Caco-2 (cell line): ENCODE measurements around the gene MMP20. TPM values are rescaled to one million over a fixed set of nuclear protein-coding genes. Genes with fewer than 3 reads are reported as not detected.
A peak's percentile ranks its signal among the peaks of the same experiment; 100 is the strongest.

Source experiments
- BruUV-seq: library from RNA; stranded (reverse); fragments of 400-500 nt; replicated peaks from 2 replicates; lab custom pipeline; 2021; lab: Mats Ljungman, UMichigan
- CTCF ChIA-PET: fragments of 300-600 bp; sonication (Branson Sonifier 250); formaldehyde crosslinking; loops from one replicate; lab custom pipeline; 2022; ENCODE audit warnings: antibody characterized with exemption; lab: Charles Lee
- POLR2A ChIA-PET: fragments of 300-600 bp; sonication (Branson Sonifier 250); formaldehyde crosslinking; loops from one replicate; lab custom pipeline; 2022; ENCODE audit warnings: antibody characterized with exemption; lab: Charles Lee
- DNase-seq, 2 experiments: peaks; one replicate each; pipeline versions ENCODE4 v3.0.0 to v3.0.0-alpha.2; 2020 to 2022
- H3K27me3 ChIP-seq: replicated peaks from 2 replicates; pipeline ENCODE4 v1.6.0; 2011; ENCODE audit warnings: low read length; ENCODE audit not compliant: control insufficient read depth, insufficient read depth
- H3K36me3 ChIP-seq: 2 replicates; pipeline ENCODE4 v1.5.1; 2011; ENCODE audit warnings: low read length; ENCODE audit not compliant: control insufficient read depth, insufficient read depth
- H3K4me1 ChIP-seq: fragments of 250-450 bp; sonication (Bioruptor Pico); 2 replicates; pipeline ENCODE4 v1.5.1; 2020; ENCODE audit warnings: mild to moderate bottlenecking
- H3K4me3 ChIP-seq: 2 replicates; pipeline ENCODE4 v1.5.1; 2011; ENCODE audit warnings: low read depth, mild to moderate bottlenecking, control low read depth, low read length
- H3K9me3 ChIP-seq: fragments of 250-450 bp; sonication (Bioruptor Pico); 2 replicates; pipeline ENCODE4 v1.5.1; 2020; ENCODE audit warnings: mild to moderate bottlenecking, moderate library complexity
- H3K27ac Mint-ChIP-seq: one replicate; pipeline ENCODE4 v1.8.0; 2022; ENCODE audit warnings: mixed read lengths; ENCODE audit not compliant: unreplicated experiment
- H3K27me3 Mint-ChIP-seq: one replicate; pipeline ENCODE4 v1.8.0; 2022; ENCODE audit warnings: mixed read lengths; ENCODE audit not compliant: insufficient read depth, unreplicated experiment
- H3K36me3 Mint-ChIP-seq: one replicate; pipeline ENCODE4 v1.8.0; 2022; ENCODE audit warnings: mild to moderate bottlenecking, mixed read lengths; ENCODE audit not compliant: insufficient read depth, unreplicated experiment
- H3K4me1 Mint-ChIP-seq: one replicate; pipeline ENCODE4 v1.8.0; 2022; ENCODE audit warnings: low read depth, mixed read lengths; ENCODE audit not compliant: unreplicated experiment
- H3K4me3 Mint-ChIP-seq: one replicate; pipeline ENCODE4 v1.8.0; 2022; ENCODE audit warnings: mild to moderate bottlenecking, moderate library complexity, mixed read lengths; ENCODE audit not compliant: unreplicated experiment
- H3K9me3 Mint-ChIP-seq: one replicate; pipeline ENCODE4 v1.8.0; 2022; ENCODE audit warnings: mixed read lengths; ENCODE audit not compliant: unreplicated experiment
- CTCF ChIP-seq, 2 experiments: fragments of 200-600 bp in 1 of 2; IDR thresholded peaks; 1 replicate in 1 of 2; 2 replicates in 1 of 2; pipeline versions ENCODE4 v1.5.1 to v1.8.0; 2011 to 2022; ENCODE audit warnings: antibody characterized with exemption in 1 of 2, control low read depth in 1 of 2, inconsistent platforms in 1 of 2, low read depth in 1 of 2, low read length in 1 of 2, mild to moderate bottlenecking in 1 of 2, moderate library complexity in 1 of 2; ENCODE audit not compliant: insufficient read depth in 1 of 2, severe bottlenecking in 1 of 2, unreplicated experiment in 1 of 2
- intact Hi-C: fragments of 100-400 bp; cut with micrococcal nuclease; formaldehyde crosslinking; loops from one replicate; pipeline ENCODE4 v1.10.0; 2022; ENCODE audit not compliant: unreplicated experiment
- total RNA-seq: library from RNA; stranded (reverse); gene quantifications from 2 replicates; pipeline ENCODE4 v1.2.3, GENCODE V29; 2022

Gene MMP20
- total RNA-seq, 1 experiment from 2014 or later: not detected

GRCh38 chr11:102615894-102616432, 9.2 kb downstream of the MMP20 start:
- ChIA-PET CTCF (interaction anchor here (0.9 to 2.0 kb wide), 4 partner anchors 50 to 322 kb away, joined by 3 to 9 read pairs (median 4); no protein-coding TSS in a partner anchor), POLR2A (no interaction called here)
- TF ChIP-seq CTCF (IDR thresholded peaks at IDR 0.05; ENCODE audit: insufficient read depth in 1 of 2, low read depth in 1 of 2, low read length in 1 of 2, severe bottlenecking in 1 of 2, unreplicated experiment in 1 of 2): no peak
- H3K27me3 ChIP-seq: no peaks in the 10 kb centered on the region
- H3K4me1 ChIP-seq: peaks cover 28% of the 10 kb centered on the region
- no peak overlapping the region for H3K4me3 ChIP-seq
- Mint-ChIP-seq H3K36me3 (no peaks in the 10 kb centered on the region), H3K4me1 (peaks cover 35% of the 10 kb centered on the region), H3K27ac (no peak overlapping the region), H3K4me3 (no peak overlapping the region), H3K9me3 (no peaks in the 10 kb centered on the region), H3K27me3 (no peaks in the 10 kb centered on the region)
- DNase-seq: no peak
- H3K36me3 ChIP-seq: no peaks in the 10 kb centered on the region
- H3K9me3 ChIP-seq: no peaks in the 10 kb centered on the region
- intact Hi-C loops: no loop called here
- no TSS peak for BruUV-seq

GRCh38 chr11:102615077-102615893, 9.8 kb downstream of the MMP20 start:
- BruUV-seq: no TSS peak
- Histone ChIP-seq H3K27me3 (no peaks in the 10 kb centered on the region), H3K4me3 (no peak overlapping the region), H3K4me1 (peaks cover 28% of the 10 kb centered on the region), H3K36me3 (no peaks in the 10 kb centered on the region), H3K9me3 (no peaks in the 10 kb centered on the region)
- intact Hi-C loops: no loop called here
- peaks cover 35% of the 10 kb centered on the region for H3K4me1 Mint-ChIP-seq
- H3K9me3 Mint-ChIP-seq: no peaks in the 10 kb centered on the region
- no peak for TF ChIP-seq CTCF (IDR thresholded peaks at IDR 0.05; ENCODE audit: insufficient read depth in 1 of 2, low read depth in 1 of 2, low read length in 1 of 2, severe bottlenecking in 1 of 2, unreplicated experiment in 1 of 2)
- no peak for DNase-seq
- no peak overlapping the region for H3K27ac Mint-ChIP-seq
- CTCF ChIA-PET: interaction anchor here (0.6 to 2.0 kb wide), 6 partner anchors 51 to 321 kb away, joined by 3 to 9 read pairs (median 4); no protein-coding TSS in a partner anchor
- no peaks in the 10 kb centered on the region for H3K36me3 Mint-ChIP-seq
- H3K4me3 Mint-ChIP-seq: no peak overlapping the region
- no peaks in the 10 kb centered on the region for H3K27me3 Mint-ChIP-seq
- POLR2A ChIA-PET: no interaction called here

GRCh38 chr11:102614485-102614884, 10.6 kb downstream of the MMP20 start:
- no TSS peak for BruUV-seq
- POLR2A ChIA-PET: no interaction called here
- H3K4me1 ChIP-seq: peaks cover 28% of the 10 kb centered on the region

More at GRCh38 chr11:102614485-102614884, 10.6 kb downstream of the MMP20 start:
- no peaks in the 10 kb centered on the region for H3K36me3 ChIP-seq
- no peak overlapping the region for H3K4me3 ChIP-seq
- no peaks in the 10 kb centered on the region for H3K27me3 ChIP-seq
- no peaks in the 10 kb centered on the region for H3K9me3 ChIP-seq
- Mint-ChIP-seq H3K4me3 (no peak overlapping the region), H3K9me3 (no peaks in the 10 kb centered on the region), H3K36me3 (no peaks in the 10 kb centered on the region), H3K27ac (no peak overlapping the region), H3K27me3 (no peaks in the 10 kb centered on the region), H3K4me1 (peaks cover 35% of the 10 kb centered on the region)
- CTCF ChIA-PET: interaction anchor here (0.6 to 2.7 kb wide), 10 partner anchors 52 to 693 kb away, joined by 3 to 51 read pairs (median 6); no protein-coding TSS in a partner anchor
- intact Hi-C loops: loop anchor here (5.0 kb wide), 1 partner anchor 752 kb away; no protein-coding TSS in a partner anchor
- peak in 1 of 2 experiments; percentile 46 for TF ChIP-seq CTCF (IDR thresholded peaks at IDR 0.05; ENCODE audit: insufficient read depth in 1 of 2, low read depth in 1 of 2, low read length in 1 of 2, severe bottlenecking in 1 of 2, unreplicated experiment in 1 of 2)
- peak in 1 of 2 experiments; percentile 30 for DNase-seq
